Astrocyte of the cerebellum (primary cell): ENCODE data around the gene PRSS16.

Experiments
- DNase-seq: peaks from one replicate; pipeline ENCODE4 v3.0.0-alpha.2; 2011; ENCODE audit warnings: low read depth
- H3K4me3 ChIP-seq: 2 replicates; pipeline ENCODE4 v1.5.1; 2011; ENCODE audit warnings: mild to moderate bottlenecking, low read depth, low read length, moderate library complexity
- in situ Hi-C: cut with HindIII; loops from 2 replicates; pipeline ENCODE4 v1.10.0; 2017; ENCODE audit warnings: low sequenced_read_pairs
- TF ChIP-seq, protein P1 (sequence below): IDR thresholded peaks from 2 replicates; pipeline ENCODE4 v1.5.1; 2012; ENCODE audit warnings: low read length, low read depth, moderate library complexity, mild to moderate bottlenecking; ENCODE audit errors: missing control alignments

The PRSS16 gene

DNA sequence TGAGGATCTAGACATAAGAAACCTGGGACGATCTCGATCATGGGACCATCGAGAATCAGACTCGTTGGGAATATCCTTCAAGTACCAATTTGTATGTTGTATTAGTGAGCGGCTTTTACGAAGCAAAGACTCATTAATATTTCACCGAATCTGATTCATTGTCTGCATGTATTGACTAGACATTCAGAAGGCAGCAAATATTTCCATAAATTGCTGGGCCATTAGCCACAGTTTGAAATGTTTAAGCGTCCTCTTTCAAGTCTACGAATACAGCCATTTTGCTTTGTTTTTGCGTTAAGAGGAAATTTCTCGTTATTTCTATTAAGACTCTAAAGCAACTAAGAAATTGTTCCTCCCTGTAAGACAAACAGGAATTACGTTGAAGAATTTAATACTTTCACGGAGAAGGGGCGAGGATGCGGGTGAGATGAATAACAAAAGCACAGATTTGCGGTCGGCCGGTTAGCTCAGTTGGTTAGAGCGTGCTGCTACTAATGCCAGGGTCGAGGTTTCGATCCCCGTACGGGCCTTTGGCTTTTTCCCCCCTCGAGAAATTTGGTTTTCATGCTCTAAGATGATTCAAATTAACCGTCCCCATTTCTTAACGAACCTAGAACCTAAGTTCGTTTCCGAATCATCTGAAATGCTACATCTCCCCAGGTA, 46.1 kb downstream of the PRSS16 start:
- DNase-seq = no peak
- in situ Hi-C loops = no loop called here
- no peak overlapping the region for H3K4me3 ChIP-seq
- TF ChIP-seq, protein P1, sequence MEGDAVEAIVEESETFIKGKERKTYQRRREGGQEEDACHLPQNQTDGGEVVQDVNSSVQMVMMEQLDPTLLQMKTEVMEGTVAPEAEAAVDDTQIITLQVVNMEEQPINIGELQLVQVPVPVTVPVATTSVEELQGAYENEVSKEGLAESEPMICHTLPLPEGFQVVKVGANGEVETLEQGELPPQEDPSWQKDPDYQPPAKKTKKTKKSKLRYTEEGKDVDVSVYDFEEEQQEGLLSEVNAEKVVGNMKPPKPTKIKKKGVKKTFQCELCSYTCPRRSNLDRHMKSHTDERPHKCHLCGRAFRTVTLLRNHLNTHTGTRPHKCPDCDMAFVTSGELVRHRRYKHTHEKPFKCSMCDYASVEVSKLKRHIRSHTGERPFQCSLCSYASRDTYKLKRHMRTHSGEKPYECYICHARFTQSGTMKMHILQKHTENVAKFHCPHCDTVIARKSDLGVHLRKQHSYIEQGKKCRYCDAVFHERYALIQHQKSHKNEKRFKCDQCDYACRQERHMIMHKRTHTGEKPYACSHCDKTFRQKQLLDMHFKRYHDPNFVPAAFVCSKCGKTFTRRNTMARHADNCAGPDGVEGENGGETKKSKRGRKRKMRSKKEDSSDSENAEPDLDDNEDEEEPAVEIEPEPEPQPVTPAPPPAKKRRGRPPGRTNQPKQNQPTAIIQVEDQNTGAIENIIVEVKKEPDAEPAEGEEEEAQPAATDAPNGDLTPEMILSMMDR = no peak

DNA sequence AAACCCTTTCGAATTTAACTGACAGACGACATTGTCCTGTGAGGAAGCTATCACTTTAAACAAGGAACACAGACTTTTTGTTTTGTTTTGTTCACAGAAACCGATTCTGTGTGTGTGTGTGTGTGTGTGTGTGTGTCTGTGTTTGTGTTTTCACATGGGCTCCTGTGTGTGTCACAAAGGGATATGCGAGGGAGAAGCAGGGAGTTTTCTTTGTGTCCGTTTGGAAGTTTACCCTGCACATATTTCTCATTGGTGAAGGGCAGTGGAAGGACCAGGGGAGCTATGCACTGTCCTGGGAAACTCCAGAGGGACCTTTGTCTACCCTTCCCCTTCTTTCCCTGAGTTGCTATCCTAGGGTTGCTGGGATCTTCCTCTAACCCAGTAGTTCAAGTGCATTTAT, 46.9 kb downstream of the PRSS16 start:
- no peak for DNase-seq
- no peak overlapping the region for H3K4me3 ChIP-seq
- in situ Hi-C loops = no loop called here
- TF ChIP-seq, protein P1 = no peak

DNA sequence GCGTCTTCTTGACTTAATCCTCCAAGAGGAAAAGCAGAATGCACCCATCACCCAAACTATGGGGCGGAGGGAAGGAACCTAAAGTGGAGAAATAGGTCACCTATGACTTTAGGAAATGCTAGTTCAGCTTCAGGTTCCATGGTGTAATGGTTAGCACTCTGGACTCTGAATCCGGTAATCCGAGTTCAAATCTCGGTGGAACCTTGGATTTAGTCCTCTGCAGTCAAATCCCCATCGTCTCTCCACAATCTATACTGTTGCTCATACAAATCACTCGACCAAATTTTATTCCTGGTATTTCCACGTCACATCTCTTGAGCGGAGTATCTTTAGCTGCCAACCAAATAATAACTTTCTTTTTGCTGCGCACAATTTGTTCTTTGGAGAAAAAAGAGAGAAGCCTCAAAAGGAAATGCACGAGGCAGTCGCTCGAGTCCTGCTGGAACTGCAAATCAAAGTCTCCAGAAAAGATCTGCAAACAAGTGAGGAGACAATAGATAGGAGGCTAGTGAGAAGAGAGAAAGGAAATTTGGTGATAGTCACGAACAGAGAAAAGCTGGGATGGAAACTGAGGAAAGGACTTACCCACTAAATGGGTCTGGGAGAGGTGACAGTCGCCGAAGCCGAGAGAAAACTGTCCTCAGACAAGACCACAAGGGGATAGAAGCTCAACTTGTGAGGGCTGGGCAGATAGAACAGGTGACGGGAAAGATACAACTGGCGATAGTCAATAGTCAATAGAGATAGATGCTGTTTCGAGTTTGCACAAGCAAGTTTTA, 48.0 kb downstream of the PRSS16 start:
- in situ Hi-C loops = no loop called here
- DNase-seq = no peak
- peak overlapping the region; percentile 52 for H3K4me3 ChIP-seq
- TF ChIP-seq, protein P1 = no peak

DNA sequence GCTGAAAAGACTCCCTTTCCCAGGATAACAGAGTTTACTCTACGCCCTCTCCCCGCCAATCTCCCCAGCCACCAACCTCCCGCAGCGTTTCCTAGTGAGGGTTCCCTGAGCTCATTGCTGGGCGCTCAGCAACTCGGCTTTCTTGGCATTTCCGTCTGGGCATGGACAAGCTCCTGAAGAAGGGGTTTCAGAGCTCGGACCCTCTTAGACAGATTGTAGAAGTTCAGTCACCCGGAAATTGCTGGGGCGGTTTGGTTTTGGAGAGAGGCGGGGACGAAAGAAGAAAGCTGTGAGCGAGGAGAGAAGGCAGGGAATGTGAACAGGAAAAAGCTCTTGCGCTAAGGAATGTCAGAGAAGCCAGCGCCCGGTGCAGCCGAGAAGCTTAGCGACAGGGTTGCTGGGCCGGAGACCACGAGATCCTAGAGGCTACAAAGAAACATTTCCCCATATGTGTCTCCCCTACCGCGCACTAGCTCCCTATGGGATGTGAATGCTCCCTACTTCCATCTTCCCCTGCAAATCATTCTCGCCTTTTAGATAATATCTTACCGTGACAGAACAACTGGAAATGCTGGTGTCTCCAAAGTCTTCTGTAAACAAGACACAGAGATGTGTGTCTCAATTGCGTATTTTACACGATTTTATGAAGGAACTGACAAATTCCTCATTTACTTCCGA, 48.7 kb downstream of the PRSS16 start:
- H3K4me3 ChIP-seq = peak overlapping the region; percentile 52
- DNase-seq = no peak
- in situ Hi-C loops = no loop called here
- TF ChIP-seq, protein P1 = no peak

DNA sequence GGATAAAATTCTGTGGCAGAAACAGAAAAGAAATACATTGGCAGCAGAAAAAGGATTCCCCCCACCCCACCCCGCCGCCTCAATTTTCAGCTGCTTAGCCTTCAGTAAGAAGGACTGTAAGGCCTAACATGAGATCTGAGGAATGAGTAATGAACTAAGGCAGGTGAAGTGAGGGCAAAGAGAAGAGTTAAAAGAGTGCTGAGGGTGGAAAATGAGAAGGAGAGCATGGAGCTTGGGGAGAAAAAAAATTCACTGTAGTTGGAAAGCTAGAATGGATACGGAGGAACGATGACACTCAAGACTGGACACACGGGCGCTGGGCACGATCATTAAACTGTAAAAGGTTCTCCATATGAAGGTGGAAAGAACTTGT, 50.0 kb downstream of the PRSS16 start:
- no peak for DNase-seq
- in situ Hi-C loops = no loop called here
- peak overlapping the region; percentile 7 for H3K4me3 ChIP-seq
- TF ChIP-seq, protein P1 = no peak

DNA sequence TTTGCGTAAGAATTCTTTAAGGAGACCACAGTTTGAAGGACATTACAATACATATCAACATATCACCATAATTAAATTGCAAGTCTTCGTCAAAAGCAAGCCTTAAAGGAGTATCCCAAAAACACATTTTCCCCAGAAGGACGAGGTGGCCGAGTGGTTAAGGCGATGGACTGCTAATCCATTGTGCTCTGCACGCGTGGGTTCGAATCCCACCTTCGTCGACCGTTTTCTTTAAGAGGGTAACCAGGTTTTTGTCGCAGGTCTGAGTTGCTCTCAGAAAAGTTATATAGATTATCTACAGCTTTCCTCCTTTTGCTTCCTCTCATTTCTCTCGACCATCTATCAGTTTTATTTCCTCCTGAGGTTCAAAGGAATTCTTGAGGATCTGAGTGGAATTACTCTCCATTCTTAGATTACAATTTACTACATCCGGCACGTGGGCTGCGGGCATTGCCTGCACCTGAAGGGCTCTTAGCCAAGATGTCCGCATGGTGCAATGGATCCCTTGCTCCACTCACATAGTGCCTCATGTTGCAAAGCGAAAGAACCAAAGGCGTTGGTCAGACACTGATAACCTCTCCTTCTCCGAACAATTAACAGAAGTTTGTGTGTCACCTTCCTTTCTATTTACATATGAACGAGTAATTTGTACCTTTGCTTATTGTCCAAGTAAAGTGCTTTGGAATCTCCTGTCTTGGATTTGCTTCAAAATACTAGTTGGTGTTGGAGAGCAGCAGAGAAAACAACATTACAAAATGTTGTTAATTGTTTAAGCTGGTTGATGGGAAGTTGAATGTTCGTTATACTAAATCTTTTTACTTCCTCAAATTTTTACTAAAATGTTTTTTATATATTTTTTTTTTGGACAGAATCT, 50.6 kb downstream of the PRSS16 start:
- TF ChIP-seq, protein P1 = no peak

More for the DNA sequence above, 50.6 kb downstream of the PRSS16 start:
- H3K4me3 ChIP-seq = peak overlapping the region; percentile 7
- in situ Hi-C loops = no loop called here
- DNase-seq = no peak
